Smooth muscle cell (in vitro differentiated cells): ENCODE data around the gene SOX11. TPM values are rescaled to one million over a fixed set of nuclear protein-coding genes. Genes with fewer than 3 reads are reported as not detected.
A peak's percentile ranks its signal among the peaks of the same experiment; 100 is the strongest.

Source experiments
- DNase-seq: peaks from one replicate; lab custom pipeline; 2025; ENCODE audit not compliant: unreplicated experiment; lab: John Stamatoyannopoulos, UW
- H2AFZ ChIP-seq: fragments of 200-600 bp; sonication (generic); 2 replicates; pipeline ENCODE4 v1.6.0; 2016; ENCODE audit warnings: antibody characterized with exemption, low read depth, mild to moderate bottlenecking
- H3F3A ChIP-seq: fragments of 200-600 bp; sonication (generic); 2 replicates; pipeline ENCODE4 v1.6.0; 2017; ENCODE audit warnings: antibody characterized with exemption, low read depth
- H3K27ac ChIP-seq: fragments of 200-600 bp; sonication (generic); 2 replicates; pipeline ENCODE4 v1.5.1; 2016; ENCODE audit warnings: low read depth, mild to moderate bottlenecking
- H3K27me3 ChIP-seq: fragments of 200-600 bp; sonication (generic); 2 replicates; pipeline ENCODE4 v1.6.1; 2016; ENCODE audit warnings: low read depth, mild to moderate bottlenecking
- H3K36me3 ChIP-seq: fragments of 200-600 bp; sonication (generic); 2 replicates; pipeline ENCODE4 v1.5.1; 2016; ENCODE audit warnings: low read depth
- H3K4me1 ChIP-seq: fragments of 200-600 bp; sonication (generic); 2 replicates; pipeline ENCODE4 v1.5.1; 2016; ENCODE audit warnings: low read depth
- H3K4me2 ChIP-seq: fragments of 200-600 bp; sonication (generic); 2 replicates; pipeline ENCODE4 v1.6.0; 2016; ENCODE audit warnings: mild to moderate bottlenecking
- H3K4me3 ChIP-seq: fragments of 200-600 bp; sonication (generic); 2 replicates; pipeline ENCODE4 v1.5.1; 2016; ENCODE audit warnings: mild to moderate bottlenecking
- H3K79me2 ChIP-seq: fragments of 200-600 bp; sonication (generic); 2 replicates; pipeline ENCODE4 v1.6.0; 2016; ENCODE audit warnings: low read depth, mild to moderate bottlenecking
- H3K9ac ChIP-seq: fragments of 200-600 bp; sonication (generic); 2 replicates; pipeline ENCODE4 v1.6.0; 2016; ENCODE audit warnings: low read depth
- H3K9me3 ChIP-seq: fragments of 200-600 bp; sonication (generic); replicated peaks from 2 replicates; pipeline ENCODE4 v1.5.1; 2016; ENCODE audit warnings: low read depth
- H4K20me1 ChIP-seq: fragments of 200-600 bp; sonication (generic); 2 replicates; pipeline ENCODE4 v1.6.0; 2016; ENCODE audit warnings: low read depth
- WGBS: methylation state at CpG from one replicate; pipeline ENCODE4 v1.1.7; 2016; ENCODE audit warnings: low lambda C conversion rate; 5-methylcytosine and 5-hydroxymethylcytosine counted together
- polyA plus RNA-seq: library from polyadenylated mRNA; unstranded; fragments of >200 nt; fragmentation: Nextera tagmentation; extraction: Ambion mirVana; gene quantifications from 2 replicates; pipeline ENCODE4 v1.2.1, GENCODE V29; 2016
- total RNA-seq: library from RNA; depleted of rRNA; stranded (reverse); fragments of >200 nt; gene quantifications from 2 replicates; pipeline ENCODE4 v1.2.3, GENCODE V29; 2014
- TF ChIP-seq, protein P1 (sequence below): fragments of 200-600 bp; sonication (generic); IDR thresholded peaks from 2 replicates; pipeline ENCODE4 v1.5.1; 2017; ENCODE audit warnings: borderline replicate concordance, mild to moderate bottlenecking, antibody characterized with exemption; ENCODE audit not compliant: insufficient read depth, poor library complexity, severe bottlenecking

The SOX11 gene
- total and polyA plus RNA-seq, 2 experiments from 2014 or later = 4.7 to 20.5 TPM

DNA sequence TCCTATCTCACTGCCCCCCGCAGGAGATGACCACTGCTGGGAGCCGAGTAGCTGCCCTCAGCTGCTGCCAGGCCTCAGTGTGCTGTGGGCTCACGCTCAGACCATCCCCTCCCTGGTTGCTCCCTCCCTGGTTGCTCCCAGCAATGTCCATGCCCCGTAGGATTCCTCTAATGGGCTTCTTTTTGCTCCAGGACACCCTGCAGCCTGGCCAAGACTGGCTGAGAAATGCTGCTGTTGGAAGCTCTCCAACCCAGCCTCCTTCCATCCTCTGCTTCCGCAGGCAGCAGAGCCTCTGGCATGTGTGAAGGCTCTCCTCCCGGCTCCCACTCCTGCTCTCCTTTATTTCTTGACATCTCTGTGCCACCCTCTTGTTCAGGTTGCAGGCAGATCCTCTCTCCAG lies 48.6 kb downstream of the SOX11 start:
- H3K9me3 ChIP-seq = no peaks in the 10 kb centered on the region
- no peaks in the 10 kb centered on the region for H3K36me3 ChIP-seq
- H2AFZ ChIP-seq = no peak overlapping the region
- peaks cover under 1% of the 10 kb centered on the region for H3K27me3 ChIP-seq
- H3K27ac ChIP-seq = no peak overlapping the region
- no peak overlapping the region for H3K4me3 ChIP-seq
- DNase-seq = no peak
- peaks cover 6% of the 10 kb centered on the region for H3K4me1 ChIP-seq
- H3F3A ChIP-seq = no peaks in the 10 kb centered on the region
- H3K79me2 ChIP-seq = no peaks in the 10 kb centered on the region
- TF ChIP-seq, protein P1, sequence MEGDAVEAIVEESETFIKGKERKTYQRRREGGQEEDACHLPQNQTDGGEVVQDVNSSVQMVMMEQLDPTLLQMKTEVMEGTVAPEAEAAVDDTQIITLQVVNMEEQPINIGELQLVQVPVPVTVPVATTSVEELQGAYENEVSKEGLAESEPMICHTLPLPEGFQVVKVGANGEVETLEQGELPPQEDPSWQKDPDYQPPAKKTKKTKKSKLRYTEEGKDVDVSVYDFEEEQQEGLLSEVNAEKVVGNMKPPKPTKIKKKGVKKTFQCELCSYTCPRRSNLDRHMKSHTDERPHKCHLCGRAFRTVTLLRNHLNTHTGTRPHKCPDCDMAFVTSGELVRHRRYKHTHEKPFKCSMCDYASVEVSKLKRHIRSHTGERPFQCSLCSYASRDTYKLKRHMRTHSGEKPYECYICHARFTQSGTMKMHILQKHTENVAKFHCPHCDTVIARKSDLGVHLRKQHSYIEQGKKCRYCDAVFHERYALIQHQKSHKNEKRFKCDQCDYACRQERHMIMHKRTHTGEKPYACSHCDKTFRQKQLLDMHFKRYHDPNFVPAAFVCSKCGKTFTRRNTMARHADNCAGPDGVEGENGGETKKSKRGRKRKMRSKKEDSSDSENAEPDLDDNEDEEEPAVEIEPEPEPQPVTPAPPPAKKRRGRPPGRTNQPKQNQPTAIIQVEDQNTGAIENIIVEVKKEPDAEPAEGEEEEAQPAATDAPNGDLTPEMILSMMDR = no peak
- WGBS = 80% methylated on average over 6 of the region's 6 CpGs
- H4K20me1 ChIP-seq = no peaks in the 10 kb centered on the region
- no peak overlapping the region for H3K4me2 ChIP-seq
- no peak overlapping the region for H3K9ac ChIP-seq

DNA sequence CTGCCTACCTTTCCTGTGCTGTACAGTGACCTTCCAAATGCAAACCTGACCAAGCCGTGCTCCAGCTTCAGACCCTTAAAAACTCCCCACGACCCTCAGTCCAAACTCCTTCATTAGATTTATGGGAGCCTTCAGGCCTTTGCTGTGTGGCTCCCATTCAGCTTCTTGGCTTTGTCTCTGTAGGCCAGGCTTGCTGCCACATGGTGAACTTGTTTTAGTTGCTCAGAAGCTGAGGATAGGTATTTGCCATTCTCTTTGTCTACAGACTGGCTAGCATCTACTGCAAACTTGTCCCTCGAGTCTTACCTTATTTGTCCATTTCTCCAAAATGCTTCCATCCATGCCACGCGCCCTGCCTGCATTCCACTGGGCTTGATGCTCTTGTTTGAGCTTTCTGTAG lies 49.1 kb downstream of the SOX11 start:
- H3K4me1 ChIP-seq = peaks cover 6% of the 10 kb centered on the region
- H3K9me3 ChIP-seq = no peaks in the 10 kb centered on the region
- no peaks in the 10 kb centered on the region for H3F3A ChIP-seq
- no peak overlapping the region for H2AFZ ChIP-seq
- no peaks in the 10 kb centered on the region for H3K36me3 ChIP-seq
- no peak overlapping the region for H3K9ac ChIP-seq
- no peak overlapping the region for H3K4me2 ChIP-seq
- H3K79me2 ChIP-seq = no peaks in the 10 kb centered on the region
- H3K27me3 ChIP-seq = peaks cover 5% of the 10 kb centered on the region
- no peak for DNase-seq
- no peak overlapping the region for H3K27ac ChIP-seq
- TF ChIP-seq, protein P1 = no peak
- 96% methylated on average over 5 of the region's 5 CpGs for WGBS
- H3K4me3 ChIP-seq = no peak overlapping the region
- no peaks in the 10 kb centered on the region for H4K20me1 ChIP-seq

DNA sequence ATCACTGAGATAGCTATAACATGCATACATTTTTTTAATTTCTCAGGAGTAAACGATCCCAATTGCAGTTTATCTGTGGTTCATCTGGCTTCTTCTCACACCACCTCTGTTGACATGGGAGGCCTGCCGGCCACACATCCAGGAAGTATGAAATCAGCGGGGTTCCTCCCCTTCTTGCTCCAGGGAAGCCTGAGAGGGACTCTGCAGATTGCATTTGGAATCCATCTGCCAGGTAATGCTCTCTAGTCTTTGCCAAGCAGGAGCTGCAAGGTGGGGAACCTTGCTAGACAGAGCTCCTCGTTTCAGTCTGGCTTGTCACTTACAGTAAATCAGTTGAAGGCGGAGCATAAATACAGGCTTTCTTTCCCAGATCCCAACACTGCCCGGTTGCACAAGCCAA lies 49.9 kb downstream of the SOX11 start:
- Histone ChIP-seq H3K27me3 (peaks cover 14% of the 10 kb centered on the region), H3K9ac (no peak overlapping the region), H3F3A (no peaks in the 10 kb centered on the region), H2AFZ (peak overlapping the region; percentile 36), H3K27ac (no peak overlapping the region), H4K20me1 (no peaks in the 10 kb centered on the region), H3K79me2 (no peaks in the 10 kb centered on the region), H3K4me1 (peaks cover 6% of the 10 kb centered on the region), H3K4me3 (no peak overlapping the region), H3K4me2 (no peak overlapping the region), H3K9me3 (no peaks in the 10 kb centered on the region), H3K36me3 (no peaks in the 10 kb centered on the region)
- TF ChIP-seq, protein P1 = no peak
- 41% methylated on average over 6 of the region's 6 CpGs for WGBS
- DNase-seq = no peak

DNA sequence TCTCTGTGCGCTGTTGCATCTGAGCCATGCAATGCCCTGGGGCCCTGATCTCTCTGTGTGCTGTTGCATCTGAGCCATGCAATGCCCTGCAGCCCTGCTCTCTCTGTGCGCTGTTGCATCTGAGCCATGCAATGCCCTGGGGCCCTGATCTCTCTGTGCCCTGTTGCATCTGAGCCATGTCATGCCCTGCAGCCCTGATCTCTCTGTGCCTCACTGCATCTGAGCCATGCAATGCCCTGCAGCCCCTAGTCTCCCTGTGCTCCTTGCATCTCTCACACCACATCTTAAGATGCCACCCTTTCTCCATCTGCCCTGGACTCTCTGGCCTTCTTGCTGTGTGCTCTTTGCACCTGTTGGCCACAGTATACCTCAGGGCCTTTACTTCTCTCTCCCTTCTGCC lies 56.2 kb downstream of the SOX11 start:
- 100% methylated on average over 2 of the region's 2 CpGs for WGBS
- no peaks in the 10 kb centered on the region for H3F3A ChIP-seq
- H3K4me1 ChIP-seq = peaks cover 6% of the 10 kb centered on the region
- H3K36me3 ChIP-seq = no peaks in the 10 kb centered on the region
- peaks cover 69% of the 10 kb centered on the region for H3K27me3 ChIP-seq
- no peaks in the 10 kb centered on the region for H4K20me1 ChIP-seq
- no peaks in the 10 kb centered on the region for H3K9me3 ChIP-seq
- H3K4me3 ChIP-seq = no peak overlapping the region
- TF ChIP-seq, protein P1 = no peak
- H3K4me2 ChIP-seq = no peak overlapping the region
- no peak overlapping the region for H2AFZ ChIP-seq
- H3K27ac ChIP-seq = no peak overlapping the region
- no peak overlapping the region for H3K9ac ChIP-seq
- DNase-seq = no peak
- no peaks in the 10 kb centered on the region for H3K79me2 ChIP-seq
